ENCODE measurements around the gene DDX47. TPM values are rescaled to one million over a fixed set of nuclear protein-coding genes. Genes with fewer than 3 reads are reported as not detected.
"Not testable (repeated sequence)": the region's sequence is repeated elsewhere in the genome, so short reads cannot be mapped to it uniquely, and the experiment has no call there.

Gene DDX47
- total RNA-seq, 1 experiment from 2014 or later: 98.2 TPM

- H3K9me3 ChIP-seq (replicated peaks): no peaks in the 10 kb centered on the region
- H3K4me1 ChIP-seq: peaks cover 29% of the 10 kb centered on the region
- H3K27me3 ChIP-seq: no peaks in the 10 kb centered on the region
- peak overlapping the region; percentile 19; the same call in 1 of the 2 replicates for H3K27ac ChIP-seq
- no peak overlapping the region for H3K4me3 ChIP-seq
- DNase-seq: no peak
- H3K36me3 ChIP-seq: peaks cover 69% of the 10 kb centered on the region
Observed at GRCh38 chr12:12823300-12823699, 10.2 kb downstream of the DDX47 start.

- H3K9me3 ChIP-seq (replicated peaks): no peaks in the 10 kb centered on the region
- no peak for DNase-seq
- H3K36me3 ChIP-seq: peaks cover 74% of the 10 kb centered on the region
- H3K4me3 ChIP-seq: no peak overlapping the region
- H3K27ac ChIP-seq: peak overlapping the region; percentile 19; the same call in 1 of the 2 replicates
- H3K4me1 ChIP-seq: peaks cover 25% of the 10 kb centered on the region
- no peaks in the 10 kb centered on the region for H3K27me3 ChIP-seq
Observed at GRCh38 chr12:12823811-12824210, 10.7 kb downstream of the DDX47 start.

GRCh38 chr12:12835378-12836146, 22.4 kb downstream of the DDX47 start:
- Histone ChIP-seq H3K27me3 (no peaks in the 10 kb centered on the region), H3K27ac (no peak overlapping the region), H3K9me3 (replicated peaks) (no peaks in the 10 kb centered on the region), H3K4me3 (no peak overlapping the region), H3K4me1 (peaks cover 15% of the 10 kb centered on the region; the same call in 1 of the 2 replicates), H3K36me3 (peaks cover 28% of the 10 kb centered on the region)
- DNase-seq: no peak

GRCh38 chr12:12836571-12836970, 23.4 kb downstream of the DDX47 start:
- Histone ChIP-seq H3K27ac (no peak overlapping the region), H3K36me3 (peaks cover 22% of the 10 kb centered on the region), H3K4me1 (peaks cover 15% of the 10 kb centered on the region; the same call in 1 of the 2 replicates), H3K4me3 (no peak overlapping the region), H3K9me3 (replicated peaks) (no peaks in the 10 kb centered on the region), H3K27me3 (no peaks in the 10 kb centered on the region)
- DNase-seq: no peak

- Histone ChIP-seq H3K4me3 (no peak overlapping the region), H3K9me3 (replicated peaks) (no peaks in the 10 kb centered on the region), H3K27me3 (no peaks in the 10 kb centered on the region), H3K27ac (no peak overlapping the region), H3K4me1 (peaks cover 15% of the 10 kb centered on the region; the same call in 1 of the 2 replicates), H3K36me3 (peaks cover 18% of the 10 kb centered on the region)
- DNase-seq: peak; percentile 40 to 73
Observed at GRCh38 chr12:12837025-12837812, 24.1 kb downstream of the DDX47 start.

- Histone ChIP-seq H3K27me3 (no peaks in the 10 kb centered on the region), H3K27ac (no peak overlapping the region), H3K4me3 (no peak overlapping the region), H3K4me1 (peaks cover 15% of the 10 kb centered on the region; the same call in 1 of the 2 replicates), H3K9me3 (replicated peaks) (no peaks in the 10 kb centered on the region), H3K36me3 (peaks cover 12% of the 10 kb centered on the region)
- no peak for DNase-seq
Observed at GRCh38 chr12:12837813-12838153, 24.6 kb downstream of the DDX47 start.

GRCh38 chr12:12839003-12839395, 25.9 kb downstream of the DDX47 start:
- H3K4me3 ChIP-seq: no peak overlapping the region
- H3K27ac ChIP-seq: no peak overlapping the region; the same call in 1 of the 2 replicates
- H3K27me3 ChIP-seq: no peaks in the 10 kb centered on the region
- peaks cover 1% of the 10 kb centered on the region; the same call in 1 of the 2 replicates for H3K36me3 ChIP-seq
- H3K9me3 ChIP-seq (replicated peaks): no peaks in the 10 kb centered on the region
- peaks cover 15% of the 10 kb centered on the region; the same call in 1 of the 2 replicates for H3K4me1 ChIP-seq
- no peak for DNase-seq

- peak overlapping the region; percentile 34 for H3K27ac ChIP-seq
- not testable (repeated sequence) for H3K9me3 ChIP-seq (replicated peaks); H3K36me3 ChIP-seq; H3K4me3 ChIP-seq; H3K27me3 ChIP-seq; DNase-seq
- peaks cover 15% of the 10 kb centered on the region; the same call in 1 of the 2 replicates for H3K4me1 ChIP-seq
Observed at GRCh38 chr12:12839439-12839838, 26.3 kb downstream of the DDX47 start.

- H3K36me3 ChIP-seq: no peaks in the 10 kb centered on the region
- no peaks in the 10 kb centered on the region for H3K9me3 ChIP-seq (replicated peaks)
- H3K27ac ChIP-seq: peak overlapping the region; percentile 34
- peak; percentile 45 to 69 for DNase-seq
- H3K27me3 ChIP-seq: no peaks in the 10 kb centered on the region
- H3K4me1 ChIP-seq: peaks cover 15% of the 10 kb centered on the region; the same call in 1 of the 2 replicates
- H3K4me3 ChIP-seq: no peak overlapping the region
Observed at GRCh38 chr12:12839873-12840579, 26.9 kb downstream of the DDX47 start.

- no peaks in the 10 kb centered on the region for H3K27me3 ChIP-seq
- H3K4me3 ChIP-seq: no peak overlapping the region
- no peaks in the 10 kb centered on the region for H3K9me3 ChIP-seq (replicated peaks)
- DNase-seq: no peak
- H3K4me1 ChIP-seq: peaks cover 15% of the 10 kb centered on the region; the same call in 1 of the 2 replicates
- no peak overlapping the region for H3K27ac ChIP-seq
- no peaks in the 10 kb centered on the region for H3K36me3 ChIP-seq
Observed at GRCh38 chr12:12840580-12840899, 27.4 kb downstream of the DDX47 start.

GRCh38 chr12:12841428-12841827, 28.3 kb downstream of the DDX47 start:
- H3K4me3 ChIP-seq; H3K27me3 ChIP-seq; H3K36me3 ChIP-seq; H3K9me3 ChIP-seq (replicated peaks); H3K27ac ChIP-seq; DNase-seq: not testable (repeated sequence)
- H3K4me1 ChIP-seq: peaks cover 15% of the 10 kb centered on the region; the same call in 1 of the 2 replicates

- H3K9me3 ChIP-seq (replicated peaks): no peaks in the 10 kb centered on the region
- DNase-seq: no peak
- no peaks in the 10 kb centered on the region for H3K36me3 ChIP-seq
- H3K4me1 ChIP-seq: no peaks in the 10 kb centered on the region
- H3K4me3 ChIP-seq: no peak overlapping the region
- no peak overlapping the region for H3K27ac ChIP-seq
- no peaks in the 10 kb centered on the region for H3K27me3 ChIP-seq
Observed at GRCh38 chr12:12845794-12846243, 32.7 kb downstream of the DDX47 start.

GRCh38 chr12:12846780-12847179, 33.6 kb downstream of the DDX47 start:
- not testable (repeated sequence) for H3K27me3 ChIP-seq; H3K36me3 ChIP-seq; DNase-seq; H3K4me3 ChIP-seq; H3K4me1 ChIP-seq; H3K27ac ChIP-seq; H3K9me3 ChIP-seq (replicated peaks)

- Histone ChIP-seq H3K4me3 (no peak overlapping the region), H3K4me1 (no peaks in the 10 kb centered on the region), H3K9me3 (replicated peaks) (no peaks in the 10 kb centered on the region), H3K27me3 (no peaks in the 10 kb centered on the region), H3K27ac (no peak overlapping the region), H3K36me3 (no peaks in the 10 kb centered on the region)
- DNase-seq: no peak
Observed at GRCh38 chr12:12853435-12853834, 40.3 kb downstream of the DDX47 start.

GRCh38 chr12:12859690-12860089, 46.5 kb downstream of the DDX47 start:
- Histone ChIP-seq H3K36me3 (no peaks in the 10 kb centered on the region), H3K27me3 (no peaks in the 10 kb centered on the region), H3K4me1 (no peaks in the 10 kb centered on the region), H3K9me3 (replicated peaks) (no peaks in the 10 kb centered on the region), H3K27ac (no peak overlapping the region), H3K4me3 (no peak overlapping the region)
- DNase-seq: no peak

Data from SJCRH30 (cell line).